GM12864 (cell line): ENCODE data around the gene SPACA5.
A peak's percentile ranks its signal among the peaks of the same experiment; 100 is the strongest.

Experiments
- DNase-seq: peaks from one replicate; pipeline ENCODE4 v3.0.0-alpha.2; 2011; ENCODE audit warnings: low read depth
- H3K4me3 ChIP-seq: 2 replicates; pipeline ENCODE4 v1.5.1; 2011; ENCODE audit warnings: mild to moderate bottlenecking, low read depth, low read length, control low read depth
- TF ChIP-seq, protein P1 (sequence below): IDR thresholded peaks from 2 replicates; pipeline ENCODE4 v1.5.1; 2011; ENCODE audit warnings: low read depth, mild to moderate bottlenecking, moderate library complexity, low read length, control low read depth, inconsistent platforms; ENCODE audit errors: missing control alignments

The SPACA5 gene

DNA sequence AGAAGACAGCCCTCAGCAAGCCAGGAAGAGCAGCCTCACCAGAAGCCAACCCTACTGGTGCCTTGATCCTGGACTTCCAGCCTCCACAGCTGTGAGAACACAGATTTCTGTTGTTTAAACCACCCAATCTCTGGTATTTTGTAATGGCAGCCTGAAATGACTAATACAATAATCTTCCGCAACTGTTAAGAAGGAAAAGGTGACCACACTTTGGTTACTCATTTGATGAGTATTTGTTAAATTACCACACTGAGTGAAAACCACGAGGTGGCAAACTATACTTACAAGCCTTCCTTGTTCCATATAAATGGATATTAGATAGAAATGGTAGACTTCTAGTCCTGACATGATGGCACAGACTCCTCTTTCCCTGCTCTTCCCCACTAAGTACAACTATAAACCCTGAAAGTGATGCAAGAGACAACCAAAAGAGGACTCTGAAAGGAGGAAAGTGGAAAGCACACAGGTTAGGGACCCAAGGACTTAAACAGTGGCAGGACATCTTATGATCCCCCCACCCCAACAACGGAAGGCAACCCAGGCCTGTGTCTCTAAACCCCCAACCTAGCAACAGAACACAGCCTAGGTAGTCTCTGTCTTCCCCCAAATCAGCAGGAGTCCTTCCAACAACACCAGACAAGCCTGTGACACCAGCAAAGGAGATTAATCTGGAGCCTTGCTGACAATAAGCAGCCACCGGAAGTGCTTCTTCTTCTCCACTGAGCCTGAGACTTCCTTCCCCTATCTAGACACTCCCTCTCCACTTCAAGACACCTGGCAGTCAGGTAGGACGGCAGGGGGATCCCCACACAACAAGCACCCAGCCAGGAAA is 15.3 kb upstream of the SPACA5 start:
- TF ChIP-seq, protein P1, sequence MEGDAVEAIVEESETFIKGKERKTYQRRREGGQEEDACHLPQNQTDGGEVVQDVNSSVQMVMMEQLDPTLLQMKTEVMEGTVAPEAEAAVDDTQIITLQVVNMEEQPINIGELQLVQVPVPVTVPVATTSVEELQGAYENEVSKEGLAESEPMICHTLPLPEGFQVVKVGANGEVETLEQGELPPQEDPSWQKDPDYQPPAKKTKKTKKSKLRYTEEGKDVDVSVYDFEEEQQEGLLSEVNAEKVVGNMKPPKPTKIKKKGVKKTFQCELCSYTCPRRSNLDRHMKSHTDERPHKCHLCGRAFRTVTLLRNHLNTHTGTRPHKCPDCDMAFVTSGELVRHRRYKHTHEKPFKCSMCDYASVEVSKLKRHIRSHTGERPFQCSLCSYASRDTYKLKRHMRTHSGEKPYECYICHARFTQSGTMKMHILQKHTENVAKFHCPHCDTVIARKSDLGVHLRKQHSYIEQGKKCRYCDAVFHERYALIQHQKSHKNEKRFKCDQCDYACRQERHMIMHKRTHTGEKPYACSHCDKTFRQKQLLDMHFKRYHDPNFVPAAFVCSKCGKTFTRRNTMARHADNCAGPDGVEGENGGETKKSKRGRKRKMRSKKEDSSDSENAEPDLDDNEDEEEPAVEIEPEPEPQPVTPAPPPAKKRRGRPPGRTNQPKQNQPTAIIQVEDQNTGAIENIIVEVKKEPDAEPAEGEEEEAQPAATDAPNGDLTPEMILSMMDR, result no peak
- DNase-seq, result no peak
- no peak overlapping the region for H3K4me3 ChIP-seq

DNA sequence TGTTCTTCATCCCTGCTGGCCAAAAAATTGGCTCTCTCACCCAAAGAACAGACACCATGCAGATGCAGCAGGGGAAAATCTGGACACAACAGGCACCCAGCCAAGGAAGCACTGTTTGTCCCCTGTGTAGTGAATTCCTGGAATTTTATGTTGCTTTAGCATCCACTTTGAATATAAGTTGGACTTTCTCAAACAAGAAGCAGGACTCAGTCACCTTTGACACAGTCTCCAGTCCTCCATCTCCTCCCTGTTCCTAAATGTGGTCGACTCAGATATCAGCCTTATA is 14.8 kb upstream of the SPACA5 start:
- TF ChIP-seq, protein P1, result no peak
- H3K4me3 ChIP-seq, result no peak overlapping the region
- DNase-seq, result no peak

DNA sequence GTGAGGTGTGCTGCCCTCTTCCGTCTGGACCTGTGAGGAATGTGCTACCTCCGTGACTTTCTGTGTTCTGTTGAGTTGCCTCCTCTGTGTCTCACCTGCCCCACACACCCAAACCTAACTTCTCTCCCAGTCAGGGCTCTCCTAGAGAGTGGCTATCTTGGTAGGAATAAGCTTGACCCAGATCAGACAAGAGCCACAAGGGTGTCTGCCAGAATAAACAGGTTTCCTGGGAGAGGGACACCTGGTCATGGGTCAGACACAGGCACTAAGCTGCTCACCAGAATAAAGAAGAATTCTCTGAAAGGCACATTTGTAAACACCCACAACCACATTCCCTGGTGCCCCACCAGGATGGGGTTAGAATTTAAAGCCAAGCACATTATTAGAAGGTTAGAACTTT is 14.1 kb upstream of the SPACA5 start:
- H3K4me3 ChIP-seq, result no peak overlapping the region
- no peak for DNase-seq
- TF ChIP-seq, protein P1, result no peak

DNA sequence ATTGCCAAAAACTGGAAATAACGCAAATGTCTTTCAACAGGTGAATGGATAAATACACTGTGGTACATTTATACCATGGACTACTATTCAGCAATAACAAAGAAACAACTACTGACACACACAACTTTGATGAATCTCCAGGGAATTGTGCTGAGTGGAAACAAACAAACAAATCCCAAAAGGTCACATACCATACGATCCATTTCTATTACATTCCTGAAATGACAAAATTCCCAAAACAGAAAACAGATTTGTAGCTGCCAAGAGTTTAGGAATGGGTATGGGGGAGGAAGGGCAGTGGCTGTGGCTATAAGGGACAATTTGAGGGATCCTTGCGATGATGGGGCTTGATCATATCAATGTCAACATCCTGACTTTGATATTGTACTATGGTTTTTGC is 5.5 kb upstream of the SPACA5 start:
- no peak for DNase-seq
- TF ChIP-seq, protein P1, result no peak
- H3K4me3 ChIP-seq, result no peak overlapping the region

DNA sequence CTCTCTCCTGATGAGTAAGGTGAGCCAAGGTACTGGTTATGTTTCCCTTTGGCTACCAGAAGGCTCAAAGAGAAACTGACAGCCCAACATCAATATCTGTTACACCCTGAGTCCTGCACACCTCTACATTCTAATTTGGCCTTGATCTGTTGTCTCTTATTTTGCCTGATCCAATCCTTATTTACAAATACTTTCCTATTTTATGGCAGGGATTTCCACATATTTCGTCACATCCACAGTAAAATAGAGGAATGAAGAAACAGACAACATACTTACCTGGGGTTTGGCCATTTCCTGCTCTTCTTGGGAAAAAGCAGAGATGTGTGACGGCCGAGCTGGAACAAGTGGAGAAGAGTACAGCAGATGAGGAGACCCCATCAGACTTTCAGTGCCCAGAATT is 4.5 kb upstream of the SPACA5 start:
- no peak for DNase-seq
- TF ChIP-seq, protein P1, result no peak
- no peak overlapping the region for H3K4me3 ChIP-seq

DNA sequence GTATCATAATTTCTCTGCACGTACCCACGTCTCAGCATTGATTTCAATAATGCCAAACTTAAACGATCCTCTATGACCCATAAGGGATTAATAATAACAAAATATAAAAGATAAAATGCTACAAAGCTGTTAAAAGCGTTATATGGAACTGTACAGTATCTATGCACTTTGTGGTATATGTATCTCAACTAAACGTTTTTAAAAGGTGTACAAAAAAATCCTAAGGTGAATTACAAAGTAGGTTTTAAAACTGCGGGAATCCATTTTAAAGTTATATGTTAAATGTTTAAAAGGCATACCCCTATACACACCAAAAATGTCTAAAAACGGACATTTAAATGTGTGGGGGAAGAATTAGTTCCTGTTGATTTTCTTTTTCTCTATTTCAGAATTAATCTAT is 3.9 kb upstream of the SPACA5 start:
- peak overlapping the region; percentile 72; the same call in 1 of the 2 replicates for H3K4me3 ChIP-seq
- DNase-seq, result no peak
- TF ChIP-seq, protein P1, result no peak

DNA sequence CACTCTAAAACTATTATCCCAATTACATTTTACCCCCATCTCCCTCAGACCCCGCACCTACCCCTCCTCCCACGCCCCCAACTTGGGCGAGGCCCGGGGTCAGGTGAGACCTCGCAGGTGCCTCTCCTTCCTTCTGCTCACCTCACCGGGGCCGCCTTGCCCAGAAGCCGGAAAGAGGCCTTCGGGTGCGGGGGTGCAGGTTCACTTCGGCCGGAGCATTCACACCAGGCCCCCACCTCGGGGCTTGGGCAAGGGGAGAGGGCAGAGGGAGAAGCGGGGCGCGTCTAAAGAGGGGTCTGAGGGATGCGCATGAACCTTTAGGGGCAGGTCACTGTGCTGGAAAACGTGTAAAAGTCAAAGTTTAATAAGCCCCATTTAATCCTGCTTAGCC is 3.4 kb upstream of the SPACA5 start:
- DNase-seq, result no peak
- H3K4me3 ChIP-seq, result peak overlapping the region; percentile 72
- TF ChIP-seq, protein P1, result no peak
